ENCODE data around the gene TM4SF1.

TM4SF1 gene

DNA sequence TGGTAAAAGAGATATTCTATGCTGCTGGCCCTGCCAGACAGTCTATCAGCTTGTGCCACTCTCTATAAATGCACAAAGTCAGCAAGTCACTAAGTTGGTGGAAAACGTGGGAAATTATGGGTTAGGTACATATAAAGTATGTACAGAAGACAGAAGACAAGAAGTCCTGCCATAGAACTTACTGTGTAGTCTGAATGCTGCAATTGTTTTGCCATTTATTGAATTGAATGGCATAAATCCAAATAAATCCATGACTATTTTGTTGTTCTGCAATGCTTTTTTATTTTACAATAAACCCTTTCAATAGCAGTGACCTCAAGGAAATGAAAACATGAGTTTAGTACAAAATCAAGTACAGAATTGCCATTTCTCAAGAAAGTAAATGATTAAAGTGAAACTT lies 34.1 kb upstream of the TM4SF1 start:
- Histone ChIP-seq H3K9me3 (ENCODE audit: control insufficient read depth, low read length) (no peaks in the 10 kb centered on the region), H3K27ac (no peak overlapping the region), H2AFZ (no peak overlapping the region), H3K4me3 (ENCODE audit: low read depth, low read length) (no peak overlapping the region), H3K79me2 (no peaks in the 10 kb centered on the region), H3K9ac (no peak overlapping the region), H3K27me3 (ENCODE audit: control insufficient read depth, insufficient read depth, low read length) (no peaks in the 10 kb centered on the region), H3K4me2 (ENCODE audit: low read length) (no peak overlapping the region), H3K4me1 (no peaks in the 10 kb centered on the region), H3K36me3 (ENCODE audit: control insufficient read depth, insufficient read depth, low read length) (no peaks in the 10 kb centered on the region)
- TF ChIP-seq, protein P1, sequence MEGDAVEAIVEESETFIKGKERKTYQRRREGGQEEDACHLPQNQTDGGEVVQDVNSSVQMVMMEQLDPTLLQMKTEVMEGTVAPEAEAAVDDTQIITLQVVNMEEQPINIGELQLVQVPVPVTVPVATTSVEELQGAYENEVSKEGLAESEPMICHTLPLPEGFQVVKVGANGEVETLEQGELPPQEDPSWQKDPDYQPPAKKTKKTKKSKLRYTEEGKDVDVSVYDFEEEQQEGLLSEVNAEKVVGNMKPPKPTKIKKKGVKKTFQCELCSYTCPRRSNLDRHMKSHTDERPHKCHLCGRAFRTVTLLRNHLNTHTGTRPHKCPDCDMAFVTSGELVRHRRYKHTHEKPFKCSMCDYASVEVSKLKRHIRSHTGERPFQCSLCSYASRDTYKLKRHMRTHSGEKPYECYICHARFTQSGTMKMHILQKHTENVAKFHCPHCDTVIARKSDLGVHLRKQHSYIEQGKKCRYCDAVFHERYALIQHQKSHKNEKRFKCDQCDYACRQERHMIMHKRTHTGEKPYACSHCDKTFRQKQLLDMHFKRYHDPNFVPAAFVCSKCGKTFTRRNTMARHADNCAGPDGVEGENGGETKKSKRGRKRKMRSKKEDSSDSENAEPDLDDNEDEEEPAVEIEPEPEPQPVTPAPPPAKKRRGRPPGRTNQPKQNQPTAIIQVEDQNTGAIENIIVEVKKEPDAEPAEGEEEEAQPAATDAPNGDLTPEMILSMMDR (IDR thresholded peaks at IDR 0.05), result no peak

DNA sequence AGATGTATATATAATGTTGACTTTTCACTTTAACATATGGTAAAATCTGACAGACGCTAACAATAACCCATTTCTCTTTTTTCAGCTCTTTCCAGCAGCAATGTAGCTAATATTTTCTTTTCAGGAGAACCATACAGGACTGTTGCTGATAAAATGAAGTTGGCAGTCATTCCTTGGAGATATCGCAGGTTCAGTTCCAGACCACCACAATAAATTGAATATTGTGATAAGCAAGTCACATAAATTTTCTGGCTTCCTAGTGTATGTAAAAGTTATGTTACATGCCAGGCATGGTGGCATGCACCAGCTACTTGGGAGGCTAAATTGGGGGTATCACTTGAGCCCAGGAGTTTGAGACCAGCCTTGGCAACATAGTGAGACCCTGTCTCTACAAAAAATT lies 31.9 kb upstream of the TM4SF1 start:
- no peak overlapping the region for H3K4me2 ChIP-seq (ENCODE audit: low read length)
- TF ChIP-seq, protein P1 (IDR thresholded peaks at IDR 0.05), result no peak
- H3K79me2 ChIP-seq, result no peaks in the 10 kb centered on the region
- H3K9ac ChIP-seq, result no peak overlapping the region
- H3K9me3 ChIP-seq (ENCODE audit: control insufficient read depth, low read length), result no peaks in the 10 kb centered on the region
- H3K27me3 ChIP-seq (ENCODE audit: control insufficient read depth, insufficient read depth, low read length), result no peaks in the 10 kb centered on the region
- no peak overlapping the region for H2AFZ ChIP-seq
- no peak overlapping the region for H3K27ac ChIP-seq
- no peaks in the 10 kb centered on the region for H3K36me3 ChIP-seq (ENCODE audit: control insufficient read depth, insufficient read depth, low read length)
- no peaks in the 10 kb centered on the region for H3K4me1 ChIP-seq
- H3K4me3 ChIP-seq (ENCODE audit: low read depth, low read length), result no peak overlapping the region

DNA sequence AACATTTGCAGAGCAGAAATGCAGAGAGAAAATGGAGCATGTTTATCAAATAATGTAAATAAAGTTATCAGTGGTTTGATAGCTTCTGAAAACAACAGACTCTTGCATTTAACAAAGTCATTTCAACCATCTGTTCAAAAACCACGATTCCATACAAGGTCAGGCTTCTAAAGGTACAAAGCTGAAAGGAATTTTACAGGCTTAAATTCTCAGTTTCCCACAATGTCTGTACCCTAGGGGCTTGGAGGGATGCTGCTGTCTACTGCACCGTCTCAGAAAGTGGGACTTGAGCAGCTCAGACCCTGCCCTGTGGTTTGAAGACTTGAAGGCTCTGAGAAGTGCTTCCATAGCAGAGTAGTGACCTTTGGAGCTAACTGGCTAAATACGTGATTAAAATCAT lies 30.4 kb upstream of the TM4SF1 start:
- no peak overlapping the region for H3K4me2 ChIP-seq (ENCODE audit: low read length)
- TF ChIP-seq, protein P1 (IDR thresholded peaks at IDR 0.05), result no peak
- no peaks in the 10 kb centered on the region for H3K79me2 ChIP-seq
- H3K27me3 ChIP-seq (ENCODE audit: control insufficient read depth, insufficient read depth, low read length), result no peaks in the 10 kb centered on the region
- no peak overlapping the region for H3K27ac ChIP-seq
- H3K36me3 ChIP-seq (ENCODE audit: control insufficient read depth, insufficient read depth, low read length), result no peaks in the 10 kb centered on the region
- no peaks in the 10 kb centered on the region for H3K4me1 ChIP-seq
- H3K9me3 ChIP-seq (ENCODE audit: control insufficient read depth, low read length), result no peaks in the 10 kb centered on the region
- no peak overlapping the region for H2AFZ ChIP-seq
- no peak overlapping the region for H3K9ac ChIP-seq
- H3K4me3 ChIP-seq (ENCODE audit: low read depth, low read length), result no peak overlapping the region

DNA sequence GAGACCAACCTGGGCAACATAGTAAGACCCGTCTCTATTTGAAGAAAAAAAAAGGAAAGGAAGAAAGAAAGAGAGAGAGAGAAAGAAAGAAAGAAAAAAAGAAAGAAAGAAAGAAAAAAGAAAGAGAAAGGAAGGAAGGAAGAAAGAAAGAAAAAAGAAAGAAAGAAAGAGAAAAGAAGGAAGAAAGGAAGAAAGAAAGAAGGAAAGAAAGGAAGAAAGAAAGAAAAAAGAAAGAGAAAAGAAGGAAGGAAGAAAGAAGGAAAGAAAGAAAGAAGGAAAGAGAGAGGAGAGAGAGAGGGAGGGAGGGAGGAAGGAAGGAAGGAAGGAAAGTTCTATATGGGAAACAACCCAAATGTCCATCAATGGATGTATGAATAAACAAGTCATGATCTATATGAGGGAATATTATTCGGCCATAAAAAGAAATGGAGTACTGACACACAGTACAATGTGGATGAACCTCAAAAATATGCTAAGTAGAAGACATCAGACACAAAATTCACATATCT lies 28.8 kb upstream of the TM4SF1 start:
- Histone ChIP-seq H3K27me3 (ENCODE audit: control insufficient read depth, insufficient read depth, low read length) (no peaks in the 10 kb centered on the region), H3K36me3 (ENCODE audit: control insufficient read depth, insufficient read depth, low read length) (no peaks in the 10 kb centered on the region), H3K9ac (no peak overlapping the region), H3K27ac (no peak overlapping the region), H3K79me2 (no peaks in the 10 kb centered on the region), H3K4me3 (ENCODE audit: low read depth, low read length) (no peak overlapping the region), H3K4me2 (ENCODE audit: low read length) (no peak overlapping the region), H2AFZ (no peak overlapping the region), H3K4me1 (no peaks in the 10 kb centered on the region), H3K9me3 (ENCODE audit: control insufficient read depth, low read length) (no peaks in the 10 kb centered on the region)
- TF ChIP-seq, protein P1 (IDR thresholded peaks at IDR 0.05), result no peak

DNA sequence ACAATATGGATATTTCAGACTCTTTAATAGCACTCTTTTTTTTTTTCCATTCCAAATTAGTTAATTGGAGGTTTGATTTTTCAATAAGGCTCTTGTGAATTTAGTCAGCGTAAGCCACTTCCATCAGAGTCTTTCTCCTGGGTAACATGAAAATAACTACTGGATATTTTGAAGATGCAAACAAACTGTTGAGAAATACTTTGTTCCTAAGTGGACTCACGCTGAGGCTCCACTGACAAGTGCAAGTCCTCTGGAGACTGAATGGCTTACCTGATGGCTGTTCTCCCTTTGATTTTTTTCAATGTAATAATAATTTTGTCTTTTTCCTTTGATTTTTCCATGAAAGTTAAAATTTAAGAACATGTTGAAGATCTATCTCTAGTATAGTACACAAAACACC lies 26.0 kb upstream of the TM4SF1 start:
- H3K36me3 ChIP-seq (ENCODE audit: control insufficient read depth, insufficient read depth, low read length), result no peaks in the 10 kb centered on the region
- H3K27me3 ChIP-seq (ENCODE audit: control insufficient read depth, insufficient read depth, low read length), result no peaks in the 10 kb centered on the region
- H3K4me1 ChIP-seq, result no peaks in the 10 kb centered on the region
- no peak overlapping the region for H3K4me3 ChIP-seq (ENCODE audit: low read depth, low read length)
- no peak overlapping the region for H3K4me2 ChIP-seq (ENCODE audit: low read length)
- no peaks in the 10 kb centered on the region for H3K79me2 ChIP-seq
- no peak overlapping the region for H2AFZ ChIP-seq
- TF ChIP-seq, protein P1 (IDR thresholded peaks at IDR 0.05), result no peak
- H3K9ac ChIP-seq, result no peak overlapping the region
- no peaks in the 10 kb centered on the region for H3K9me3 ChIP-seq (ENCODE audit: control insufficient read depth, low read length)
- H3K27ac ChIP-seq, result no peak overlapping the region
